Esophagus muscularis mucosa (tissue), 4 donors: ENCODE data around the gene ENTREP1. TPM values are rescaled to one million over a fixed set of nuclear protein-coding genes. Genes with fewer than 3 reads are reported as not detected.
"Not testable (repeated sequence)": the region's sequence is repeated elsewhere in the genome, so short reads cannot be mapped to it uniquely, and the experiment has no call there.

Source experiments
- DNase-seq: peaks from one replicate; pipeline ENCODE4 v3.0.0-alpha.2; 2017; ENCODE audit errors: extremely low spot score
- H3K27ac ChIP-seq, 4 donors: fragments of 200-600 bp; sonication (generic); replicated peaks in 1 of 4; 1 replicate in 3 of 4; 2 replicates in 1 of 4; pipeline ENCODE4 v1.5.1; 2016 to 2019; ENCODE audit warnings: mild to moderate bottlenecking in 1 of 4
- H3K27me3 ChIP-seq, 4 donors: fragments of 200-600 bp; sonication (generic); one replicate each; pipeline versions ENCODE4 v1.5.1 to v1.6.0; 2016 to 2019
- H3K36me3 ChIP-seq, 4 donors: fragments of 200-600 bp; sonication (generic); one replicate each; pipeline ENCODE4 v1.5.1; 2016 to 2019
- H3K4me1 ChIP-seq, 4 donors: fragments of 200-600 bp; sonication (generic); one replicate each; pipeline ENCODE4 v1.5.1; 2016 to 2019
- H3K4me3 ChIP-seq, 4 donors: fragments of 200-600 bp; sonication (generic); 1 replicate in 2 of 4; 2 replicates in 2 of 4; pipeline ENCODE4 v1.5.1; 2016 to 2019; ENCODE audit warnings: mild to moderate bottlenecking in 4 of 4, moderate library complexity in 1 of 4
- H3K9me3 ChIP-seq, 4 donors: fragments of 200-600 bp; sonication (generic); 1 replicate in 3 of 4; 2 replicates in 1 of 4; pipeline ENCODE4 v1.5.1; 2016 to 2019
- CTCF ChIP-seq, 3 experiments: fragments of 200-600 bp in 2 of 3; fragments of 450-650 bp in 1 of 3; sonication (generic) in 2 of 3; IDR thresholded peaks; one replicate each; pipeline ENCODE4 v1.5.1; 2017 to 2019; ENCODE audit warnings: antibody characterized with exemption in 3 of 3, mild to moderate bottlenecking in 2 of 3, moderate library complexity in 1 of 3
- EP300 ChIP-seq: sonication (generic); formaldehyde crosslinking; IDR thresholded peaks from one replicate; pipeline ENCODE4 v1.6.1; 2017; ENCODE audit warnings: antibody characterized with exemption
- POLR2A ChIP-seq: fragments of 450-650 bp; IDR thresholded peaks from one replicate; pipeline ENCODE4 v1.6.1; 2017; ENCODE audit warnings: antibody characterized with exemption, moderate library complexity, mild to moderate bottlenecking, low read depth
- POLR2AphosphoS5 ChIP-seq, 2 donors: sonication (generic); formaldehyde crosslinking; IDR thresholded peaks; one replicate each; pipeline ENCODE4 v1.6.1; 2017; ENCODE audit warnings: antibody characterized with exemption in 2 of 2
- WGBS: methylation state at CpG from one replicate; pipeline ENCODE4 v1.1.5; 2018; 5-methylcytosine and 5-hydroxymethylcytosine counted together
- intact Hi-C: fragments of 100-400 bp; cut with DNase I; formaldehyde crosslinking; loops from one replicate; pipeline ENCODE4 v1.15.1; 2023
- total RNA-seq, 4 donors: library from RNA; depleted of rRNA; stranded (reverse); fragments of >200 nt; gene quantifications; one replicate each; pipeline versions ENCODE4 v1.1.0 to v1.2.1, GENCODE V29; 2016

Gene ENTREP1
- total RNA-seq, 4 donors from 2014 or later: 16.2 to 30.2 (median 20.4) TPM

GRCh38 chr9:69299315-69299714 is 25.7 kb upstream of the ENTREP1 start:
- TF ChIP-seq POLR2AphosphoS5 (IDR thresholded peaks at IDR 0.05) (no peak), EP300 (no peak), POLR2A (no peak), CTCF (IDR thresholded peaks at IDR 0.05) (no peak)
- H3K36me3 ChIP-seq: no peaks in the 10 kb centered on the region
- H3K4me1 ChIP-seq: peaks cover 16 to 36% (median 17%) of the 10 kb centered on the region in 4 donors
- DNase-seq: no peak
- H3K27ac ChIP-seq: no peak overlapping the region
- H3K27me3 ChIP-seq: no peaks in the 10 kb centered on the region
- intact Hi-C loops: no loop called here
- no peaks in the 10 kb centered on the region for H3K9me3 ChIP-seq
- no peak overlapping the region for H3K4me3 ChIP-seq
- WGBS: 48% methylated on average over 1 of the region's 1 CpG

DNA sequence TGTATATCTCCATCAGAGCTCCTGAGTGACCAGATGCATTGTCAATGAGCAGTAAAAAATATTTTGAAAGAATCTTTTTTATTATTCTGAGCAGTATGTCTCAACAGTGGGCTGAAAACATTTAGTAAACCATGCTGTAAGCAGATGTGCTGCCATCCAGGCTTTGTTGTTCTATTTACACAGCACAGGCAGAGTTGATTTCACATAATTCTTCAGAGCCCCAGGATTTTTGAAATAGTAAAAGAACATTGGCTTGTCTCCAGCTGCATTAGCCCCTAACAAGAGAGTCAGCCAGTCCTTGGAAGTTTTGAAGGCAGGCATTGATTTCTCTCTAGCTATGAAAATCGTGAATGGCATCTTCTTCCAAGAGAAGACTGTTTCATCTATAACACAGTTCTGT is 25.2 kb upstream of the ENTREP1 start:
- Histone ChIP-seq H3K9me3 (no peaks in the 10 kb centered on the region), H3K4me1 (peaks cover 16 to 36% (median 17%) of the 10 kb centered on the region in 4 donors), H3K4me3 (no peak overlapping the region), H3K27ac (no peak overlapping the region), H3K36me3 (no peaks in the 10 kb centered on the region), H3K27me3 (no peaks in the 10 kb centered on the region)
- intact Hi-C loops: no loop called here
- TF ChIP-seq CTCF (IDR thresholded peaks at IDR 0.05): no peak
- TF ChIP-seq POLR2AphosphoS5 (IDR thresholded peaks at IDR 0.05): no peak
- TF ChIP-seq POLR2A: no peak
- TF ChIP-seq EP300: no peak
- 47% methylated on average over 1 of the region's 1 CpG for WGBS
- DNase-seq: no peak

DNA sequence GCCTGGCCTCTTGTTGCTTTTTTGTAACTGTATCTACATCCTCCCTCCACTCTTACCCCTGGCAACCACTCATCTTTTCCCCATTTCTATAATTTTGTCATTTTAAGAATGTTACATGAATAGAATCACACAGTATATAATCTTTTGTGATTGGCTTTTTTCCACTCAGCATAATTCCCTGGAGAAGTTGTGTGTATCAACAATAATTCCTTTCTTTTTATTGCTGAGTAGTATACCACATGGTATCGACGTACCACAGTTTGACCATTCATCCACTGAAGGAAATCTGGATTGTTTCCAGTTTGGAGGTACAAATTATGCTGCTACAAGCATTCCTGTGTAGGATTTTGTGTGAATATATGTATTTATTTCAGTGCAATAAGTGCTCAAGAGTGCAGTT is 21.7 kb upstream of the ENTREP1 start:
- WGBS: 77% methylated on average over 2 of the region's 2 CpGs
- H3K27me3 ChIP-seq: no peaks in the 10 kb centered on the region
- no peaks in the 10 kb centered on the region for H3K9me3 ChIP-seq
- no peak overlapping the region for H3K27ac ChIP-seq
- DNase-seq: no peak
- intact Hi-C loops: no loop called here
- TF ChIP-seq POLR2A: no peak
- TF ChIP-seq POLR2AphosphoS5 (IDR thresholded peaks at IDR 0.05): no peak
- no peak for TF ChIP-seq EP300
- no peak for TF ChIP-seq CTCF (IDR thresholded peaks at IDR 0.05)
- H3K4me3 ChIP-seq: no peak overlapping the region
- H3K4me1 ChIP-seq: peaks cover 10 to 36% (median 13%) of the 10 kb centered on the region in 4 donors
- no peaks in the 10 kb centered on the region for H3K36me3 ChIP-seq

DNA sequence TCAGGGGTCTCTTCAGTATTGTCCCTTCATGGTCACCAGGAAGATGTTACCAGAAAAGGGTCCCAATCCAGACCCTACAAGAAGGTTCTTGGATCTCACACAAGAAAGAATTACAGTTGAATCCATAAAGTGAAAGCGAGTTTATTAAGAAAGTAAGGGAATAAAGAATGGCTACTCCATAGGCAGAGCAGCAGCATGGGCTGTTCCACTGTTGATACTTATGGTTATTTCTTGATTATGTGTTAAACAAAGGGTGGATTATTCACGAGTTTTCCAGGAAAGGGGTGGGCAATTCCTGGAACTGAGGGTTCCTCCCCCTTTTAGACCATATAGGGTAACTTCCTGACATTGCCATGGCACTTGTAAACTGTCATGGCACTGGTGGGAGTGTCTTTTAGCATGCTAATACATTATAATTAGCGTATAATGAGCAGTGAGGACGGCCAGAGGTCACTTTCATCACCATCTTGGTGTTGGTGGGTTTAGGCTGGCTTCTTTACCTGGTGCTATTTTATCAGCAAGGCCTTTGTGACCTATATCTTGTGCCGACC is 18.0 kb upstream of the ENTREP1 start:
- Histone ChIP-seq H3K4me1 (peaks cover 10 to 29% (median 18%) of the 10 kb centered on the region in 4 donors), H3K27ac (peak overlapping the region; percentile 71 to 80 (median 74))
- H3K4me3 ChIP-seq, H3K27me3 ChIP-seq, H3K36me3 ChIP-seq, H3K9me3 ChIP-seq, intact Hi-C loops, DNase-seq: not testable (repeated sequence)
- 62% methylated on average over 5 of the region's 5 CpGs for WGBS

- Histone ChIP-seq H3K27me3 (no peaks in the 10 kb centered on the region), H3K36me3 (no peaks in the 10 kb centered on the region), H3K27ac (peak overlapping the region; percentile 71 to 80 (median 74)), H3K9me3 (no peaks in the 10 kb centered on the region), H3K4me1 (peaks cover 10 to 29% (median 18%) of the 10 kb centered on the region in 4 donors), H3K4me3 (no peak overlapping the region)
- DNase-seq: no peak
- WGBS: 64% methylated on average over 5 of the region's 5 CpGs
- TF ChIP-seq POLR2AphosphoS5 (IDR thresholded peaks at IDR 0.05): peak in 1 of 2 donors; percentile 52
- TF ChIP-seq EP300: no peak
- peak in 2 of 3 experiments; percentile 24 to 30 for TF ChIP-seq CTCF (IDR thresholded peaks at IDR 0.05)
- no peak for TF ChIP-seq POLR2A
- intact Hi-C loops: no loop called here
Measured at GRCh38 chr9:69307446-69308205, 17.4 kb upstream of the ENTREP1 start.
